Mucosa of descending colon (tissue), 3 donors: ENCODE results near the gene ASPG. TPM values are rescaled to one million over a fixed set of nuclear protein-coding genes. Genes with fewer than 3 reads are reported as not detected.
A peak's percentile ranks its signal among the peaks of the same experiment; 100 is the strongest.

ENCODE experiments used
- ATAC-seq: fragments of 200-7000 bp; cut with Tn5 transposase; one replicate; pipeline ENCODE4 v1.9.1; 2020; ENCODE audit warnings: mild to moderate bottlenecking, moderate library complexity
- DNase-seq, 3 donors: peaks; one replicate each; pipeline ENCODE4 v3.0.0-alpha.2; 2020
- H3K36me3 ChIP-seq: fragments of 200-600 bp; one replicate; pipeline ENCODE4 v1.8.0; 2021; ENCODE audit warnings: low read depth, mild to moderate bottlenecking
- H3K4me1 ChIP-seq: fragments of 200-600 bp; one replicate; pipeline ENCODE4 v1.8.0; 2021; ENCODE audit warnings: low read depth, mild to moderate bottlenecking
- H3K4me3 ChIP-seq: fragments of 200-600 bp; one replicate; pipeline ENCODE4 v1.8.0; 2021; ENCODE audit warnings: mild to moderate bottlenecking
- H3K9me3 ChIP-seq: fragments of 200-600 bp; one replicate; pipeline ENCODE4 v1.8.0; 2021; ENCODE audit warnings: mild to moderate bottlenecking
- CTCF ChIP-seq: fragments of 200-600 bp; IDR thresholded peaks from one replicate; pipeline ENCODE4 v1.8.0; 2022; ENCODE audit warnings: antibody characterized with exemption, mild to moderate bottlenecking
- intact Hi-C, 2 donors: fragments of 100-400 bp; cut with DNase I in 1 of 2; cut with micrococcal nuclease in 1 of 2; formaldehyde crosslinking; loops; one replicate each; pipeline versions ENCODE4 v1.11.0 to v1.11.1; 2022; cut with DNase I, micrococcal nuclease
- total RNA-seq, 3 donors: library from RNA; stranded (reverse); fragmentation: NEBNext Ultra II Directional in 2 of 3; extraction: Animal tissue kit (Norgen Biotek cat#: 25700) in 2 of 3; gene quantifications; one replicate each; pipeline versions ENCODE4 v1.2.1 to v1.2.4, GENCODE V29; 2021 to 2023
- donor health status: DM: no; HTN: no; CAD: no; lungs with moderate emphysema.
- donor health status: DM: no; HTN: no; CAD: no.
- donor health status: DM: no; HTN: yes; CAD: no.

Gene ASPG
- total RNA-seq, 3 donors from 2014 or later: 2.1 to 15.0 (median 14.2) TPM

GRCh38 chr14:104081951-104082464 is 3.5 kb upstream of the ASPG start:
- Histone ChIP-seq H3K4me3 (no peak overlapping the region), H3K9me3 (no peaks in the 10 kb centered on the region), H3K4me1 (peaks cover 64% of the 10 kb centered on the region), H3K36me3 (no peaks in the 10 kb centered on the region)
- no peak for TF ChIP-seq CTCF
- DNase-seq (peak; percentile 25 to 58 (median 52)), ATAC-seq (no peak)
- intact Hi-C loops: no loop called here

- Histone ChIP-seq H3K4me1 (peaks cover 72% of the 10 kb centered on the region), H3K36me3 (no peaks in the 10 kb centered on the region), H3K4me3 (no peak overlapping the region), H3K9me3 (no peaks in the 10 kb centered on the region)
- peak; percentile 85 to 88 (median 87) for DNase-seq
- intact Hi-C loops: no loop called here
- ATAC-seq: peak; percentile 56
- TF ChIP-seq CTCF: no peak
Measured at GRCh38 chr14:104082807-104083206, 2.7 kb upstream of the ASPG start.

- Histone ChIP-seq H3K4me1 (peaks cover 77% of the 10 kb centered on the region), H3K4me3 (no peak overlapping the region), H3K36me3 (no peaks in the 10 kb centered on the region), H3K9me3 (no peaks in the 10 kb centered on the region)
- ATAC-seq: no peak
- TF ChIP-seq CTCF: no peak
- intact Hi-C loops: no loop called here
- peak in 2 of 3 donors; percentile 12 to 35 for DNase-seq
Measured at GRCh38 chr14:104084251-104085002, 1.1 kb upstream of the ASPG start.

- H3K9me3 ChIP-seq: no peaks in the 10 kb centered on the region
- no peak for DNase-seq
- H3K36me3 ChIP-seq: no peaks in the 10 kb centered on the region
- ATAC-seq: no peak
- intact Hi-C loops: no loop called here
- no peak for TF ChIP-seq CTCF
- peaks cover 68% of the 10 kb centered on the region for H3K4me1 ChIP-seq
- no peak overlapping the region for H3K4me3 ChIP-seq
Measured at GRCh38 chr14:104085889-104086201, 345 bp downstream of the ASPG start.

- Histone ChIP-seq H3K9me3 (no peaks in the 10 kb centered on the region), H3K36me3 (no peaks in the 10 kb centered on the region), H3K4me1 (peaks cover 67% of the 10 kb centered on the region), H3K4me3 (no peak overlapping the region)
- TF ChIP-seq CTCF: no peak
- intact Hi-C loops: no loop called here
- ATAC-seq (no peak), DNase-seq (peak in 2 of 3 donors; percentile 40 to 61)
Measured at GRCh38 chr14:104086210-104086660, 735 bp downstream of the ASPG start.
